Measurements from ENCODE around the gene PPFIBP1. TPM values are rescaled to one million over a fixed set of nuclear protein-coding genes. Genes with fewer than 3 reads are reported as not detected.

The PPFIBP1 gene
- total and polyA plus RNA-seq, 9 of the 15 experiments (the other 6 are each of a cell fraction or from before 2014, with no cell fraction given): 0.46 to 3.5 (median 1.8) TPM

DNA sequence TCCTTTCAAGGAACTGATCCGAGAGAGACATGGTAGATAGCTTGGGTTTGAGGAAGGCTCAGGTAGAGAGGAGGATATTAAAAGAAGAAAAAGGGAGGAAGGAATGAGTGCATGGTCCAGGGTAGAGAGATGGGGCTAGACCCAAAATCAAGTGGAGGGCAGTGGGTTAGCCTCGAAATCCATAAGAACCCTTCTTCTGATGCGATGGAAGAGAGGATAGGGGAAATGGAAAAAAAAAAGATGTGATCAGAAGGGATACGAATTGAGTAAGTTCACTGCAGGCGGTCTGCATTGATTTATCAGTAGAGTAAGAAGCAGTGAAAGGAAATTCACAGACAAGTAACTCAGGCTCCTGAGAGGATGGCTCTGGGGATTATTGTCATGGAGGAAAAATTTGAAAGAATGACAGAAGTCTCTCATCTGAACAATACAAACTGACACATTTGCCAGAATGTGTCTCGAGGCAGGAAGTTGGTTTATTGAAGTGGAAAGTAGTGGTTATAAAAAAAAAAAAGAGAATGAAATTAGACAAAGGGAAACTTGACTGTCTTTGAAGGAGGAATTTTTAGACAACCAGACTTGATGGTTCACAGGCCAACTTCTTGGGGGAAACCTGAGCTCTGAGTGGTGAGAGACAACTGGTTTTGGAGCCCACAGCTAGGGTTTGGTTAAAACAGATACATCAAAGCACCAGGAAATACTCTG is 10.2 kb downstream of the PPFIBP1 start (continued):
- TF ChIP-seq, protein P1, sequence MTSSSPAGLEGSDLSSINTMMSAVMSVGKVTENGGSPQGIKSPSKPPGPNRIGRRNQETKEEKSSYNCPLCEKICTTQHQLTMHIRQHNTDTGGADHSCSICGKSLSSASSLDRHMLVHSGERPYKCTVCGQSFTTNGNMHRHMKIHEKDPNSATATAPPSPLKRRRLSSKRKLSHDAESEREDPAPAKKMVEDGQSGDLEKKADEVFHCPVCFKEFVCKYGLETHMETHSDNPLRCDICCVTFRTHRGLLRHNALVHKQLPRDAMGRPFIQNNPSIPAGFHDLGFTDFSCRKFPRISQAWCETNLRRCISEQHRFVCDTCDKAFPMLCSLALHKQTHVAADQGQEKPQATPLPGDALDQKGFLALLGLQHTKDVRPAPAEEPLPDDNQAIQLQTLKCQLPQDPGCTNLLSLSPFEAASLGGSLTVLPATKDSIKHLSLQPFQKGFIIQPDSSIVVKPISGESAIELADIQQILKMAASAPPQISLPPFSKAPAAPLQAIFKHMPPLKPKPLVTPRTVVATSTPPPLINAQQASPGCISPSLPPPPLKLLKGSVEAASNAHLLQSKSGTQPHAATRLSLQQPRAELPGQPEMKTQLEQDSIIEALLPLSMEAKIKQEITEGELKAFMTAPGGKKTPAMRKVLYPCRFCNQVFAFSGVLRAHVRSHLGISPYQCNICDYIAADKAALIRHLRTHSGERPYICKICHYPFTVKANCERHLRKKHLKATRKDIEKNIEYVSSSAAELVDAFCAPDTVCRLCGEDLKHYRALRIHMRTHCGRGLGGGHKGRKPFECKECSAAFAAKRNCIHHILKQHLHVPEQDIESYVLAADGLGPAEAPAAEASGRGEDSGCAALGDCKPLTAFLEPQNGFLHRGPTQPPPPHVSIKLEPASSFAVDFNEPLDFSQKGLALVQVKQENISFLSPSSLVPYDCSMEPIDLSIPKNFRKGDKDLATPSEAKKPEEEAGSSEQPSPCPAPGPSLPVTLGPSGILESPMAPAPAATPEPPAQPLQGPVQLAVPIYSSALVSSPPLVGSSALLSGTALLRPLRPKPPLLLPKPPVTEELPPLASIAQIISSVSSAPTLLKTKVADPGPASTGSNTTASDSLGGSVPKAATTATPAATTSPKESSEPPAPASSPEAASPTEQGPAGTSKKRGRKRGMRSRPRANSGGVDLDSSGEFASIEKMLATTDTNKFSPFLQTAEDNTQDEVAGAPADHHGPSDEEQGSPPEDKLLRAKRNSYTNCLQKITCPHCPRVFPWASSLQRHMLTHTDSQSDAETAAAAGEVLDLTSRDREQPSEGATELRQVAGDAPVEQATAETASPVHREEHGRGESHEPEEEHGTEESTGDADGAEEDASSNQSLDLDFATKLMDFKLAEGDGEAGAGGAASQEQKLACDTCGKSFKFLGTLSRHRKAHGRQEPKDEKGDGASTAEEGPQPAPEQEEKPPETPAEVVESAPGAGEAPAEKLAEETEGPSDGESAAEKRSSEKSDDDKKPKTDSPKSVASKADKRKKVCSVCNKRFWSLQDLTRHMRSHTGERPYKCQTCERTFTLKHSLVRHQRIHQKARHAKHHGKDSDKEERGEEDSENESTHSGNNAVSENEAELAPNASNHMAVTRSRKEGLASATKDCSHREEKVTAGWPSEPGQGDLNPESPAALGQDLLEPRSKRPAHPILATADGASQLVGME (CRISPR knock-in tag; IDR thresholded peaks at IDR 0.05): no peak

DNA sequence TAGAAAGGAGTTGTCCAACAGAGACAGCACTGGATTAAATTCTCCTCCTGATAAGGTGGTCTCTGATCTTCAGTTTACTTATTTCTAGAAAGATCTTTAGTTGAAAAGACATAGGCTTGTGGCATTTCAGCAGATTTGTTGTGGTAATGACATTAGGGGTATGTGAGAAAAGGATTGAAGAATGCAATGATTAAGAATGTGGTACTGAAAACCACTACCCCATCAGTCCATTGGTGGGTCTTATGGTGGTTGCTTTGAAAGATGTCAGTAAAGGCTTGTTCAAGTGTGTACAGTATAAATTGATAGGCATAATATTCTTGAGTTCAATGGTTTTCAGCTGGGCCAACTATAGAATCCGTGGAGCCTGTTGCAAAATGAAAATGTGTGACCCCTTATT is 10.8 kb downstream of the PPFIBP1 start:
- Histone ChIP-seq H2AFZ (ENCODE audit: low read depth, low read length) (no peak overlapping the region), H3K27me3 (ENCODE audit: control insufficient read depth in 2 of 2, insufficient read depth in 2 of 2, low read length in 2 of 2) (peaks cover 4 to 12% of the 10 kb centered on the region in 2 experiments; a peak in 2 of 5 replicates), H3K4me1 (replicated peaks in 1 of 2; ENCODE audit: control insufficient read depth in 2 of 2, insufficient read depth in 2 of 2, low read length in 2 of 2) (no peaks in the 10 kb centered on the region; a peak in 1 of 5 replicates), H3K79me2 (ENCODE audit: control insufficient read depth, insufficient read depth, low read length) (no peaks in the 10 kb centered on the region), H3K9ac (ENCODE audit: insufficient read depth in 1 of 2, low read depth in 2 of 2, low read length in 2 of 2) (no peak overlapping the region), H3K9me1 (ENCODE audit: control insufficient read depth, insufficient read depth, low read length) (no peaks in the 10 kb centered on the region), H3K4me2 (ENCODE audit: insufficient read depth, low read length) (no peak overlapping the region), H3K36me3 (ENCODE audit: control insufficient read depth, insufficient read depth, low read length) (no peaks in the 10 kb centered on the region), H3K27ac (ENCODE audit: extremely low read depth, low read depth, low read length) (no peak overlapping the region), H4K20me1 (replicated peaks; ENCODE audit: control insufficient read depth, insufficient read depth, low read length) (peaks cover 3% of the 10 kb centered on the region; the same call in 1 of the 2 replicates), H3K9me3 (replicated peaks; ENCODE audit: control insufficient read depth, insufficient read depth, low read depth, low read length) (no peaks in the 10 kb centered on the region), H3K4me3 (no peak overlapping the region)
- ChIA-PET CTCF (ENCODE audit: low intra/inter-chr PET ratio) (no interaction called here), POLR2A (interaction anchor here (0.6 kb wide), 1 partner anchor 32 kb away, joined by 3 read pairs; no protein-coding TSS in a partner anchor)
- FAIRE-seq: no peak
- DNase-seq (ENCODE audit: extremely low read depth in 1 of 4, low spot score in 3 of 4): no peak
- 0% methylated on average over 1 of the region's 1 CpG for WGBS (ENCODE audit: insufficient coverage, low coverage, missing lambda C conversion rate)
- intact Hi-C loops (cut with micrococcal nuclease): no loop called here
- TF ChIP-seq MYC (IDR thresholded peaks at IDR 0.05; ENCODE audit: low read depth, low read length) (no peak), MYC (CRISPR knock-in tag; IDR thresholded peaks at IDR 0.05; ENCODE audit: borderline replicate concordance, low read depth) (no peak), ZBTB17 (CRISPR knock-in tag; IDR thresholded peaks at IDR 0.05) (no peak)
- BruUV-seq (replicated peaks): no TSS peak
- in situ Hi-C loops (cut with MboI): no loop called here
- ATAC-seq: no peak

Data from K562 (cell line).